Measurements from ENCODE around the gene ATCAY. TPM values are rescaled to one million over a fixed set of nuclear protein-coding genes. Genes with fewer than 3 reads are reported as not detected.

The ATCAY gene, protein sequence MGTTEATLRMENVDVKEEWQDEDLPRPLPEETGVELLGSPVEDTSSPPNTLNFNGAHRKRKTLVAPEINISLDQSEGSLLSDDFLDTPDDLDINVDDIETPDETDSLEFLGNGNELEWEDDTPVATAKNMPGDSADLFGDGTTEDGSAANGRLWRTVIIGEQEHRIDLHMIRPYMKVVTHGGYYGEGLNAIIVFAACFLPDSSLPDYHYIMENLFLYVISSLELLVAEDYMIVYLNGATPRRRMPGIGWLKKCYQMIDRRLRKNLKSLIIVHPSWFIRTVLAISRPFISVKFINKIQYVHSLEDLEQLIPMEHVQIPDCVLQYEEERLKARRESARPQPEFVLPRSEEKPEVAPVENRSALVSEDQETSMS
- not detected in 2 replicates for total RNA-seq (ENCODE audit: low replicate concordance)

GRCh38 chr19:3880471-3881271, at the start of gene ATCAY:
Gene ATCAY (plus strand): TSS chr19:3880685. CDS start chr19:3885768, 5,083 bp downstream.
- no peak within 1 kb of the TSS for H3K4me3 ChIP-seq (ENCODE audit: low read depth, low read length)
- DNase-seq (ENCODE audit: low read depth): no peak
- TF ChIP-seq, protein P1, sequence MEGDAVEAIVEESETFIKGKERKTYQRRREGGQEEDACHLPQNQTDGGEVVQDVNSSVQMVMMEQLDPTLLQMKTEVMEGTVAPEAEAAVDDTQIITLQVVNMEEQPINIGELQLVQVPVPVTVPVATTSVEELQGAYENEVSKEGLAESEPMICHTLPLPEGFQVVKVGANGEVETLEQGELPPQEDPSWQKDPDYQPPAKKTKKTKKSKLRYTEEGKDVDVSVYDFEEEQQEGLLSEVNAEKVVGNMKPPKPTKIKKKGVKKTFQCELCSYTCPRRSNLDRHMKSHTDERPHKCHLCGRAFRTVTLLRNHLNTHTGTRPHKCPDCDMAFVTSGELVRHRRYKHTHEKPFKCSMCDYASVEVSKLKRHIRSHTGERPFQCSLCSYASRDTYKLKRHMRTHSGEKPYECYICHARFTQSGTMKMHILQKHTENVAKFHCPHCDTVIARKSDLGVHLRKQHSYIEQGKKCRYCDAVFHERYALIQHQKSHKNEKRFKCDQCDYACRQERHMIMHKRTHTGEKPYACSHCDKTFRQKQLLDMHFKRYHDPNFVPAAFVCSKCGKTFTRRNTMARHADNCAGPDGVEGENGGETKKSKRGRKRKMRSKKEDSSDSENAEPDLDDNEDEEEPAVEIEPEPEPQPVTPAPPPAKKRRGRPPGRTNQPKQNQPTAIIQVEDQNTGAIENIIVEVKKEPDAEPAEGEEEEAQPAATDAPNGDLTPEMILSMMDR (IDR thresholded peaks at IDR 0.05; ENCODE audit: insufficient read depth, low read length): no peak

- TF ChIP-seq, protein P1 (IDR thresholded peaks at IDR 0.05; ENCODE audit: insufficient read depth, low read length): no peak
- DNase-seq (ENCODE audit: low read depth): no peak
- no peak overlapping the region for H3K4me3 ChIP-seq (ENCODE audit: low read depth, low read length)
Observed at GRCh38 chr19:3831601-3832000, 48.9 kb upstream of the ATCAY start.

DNA sequence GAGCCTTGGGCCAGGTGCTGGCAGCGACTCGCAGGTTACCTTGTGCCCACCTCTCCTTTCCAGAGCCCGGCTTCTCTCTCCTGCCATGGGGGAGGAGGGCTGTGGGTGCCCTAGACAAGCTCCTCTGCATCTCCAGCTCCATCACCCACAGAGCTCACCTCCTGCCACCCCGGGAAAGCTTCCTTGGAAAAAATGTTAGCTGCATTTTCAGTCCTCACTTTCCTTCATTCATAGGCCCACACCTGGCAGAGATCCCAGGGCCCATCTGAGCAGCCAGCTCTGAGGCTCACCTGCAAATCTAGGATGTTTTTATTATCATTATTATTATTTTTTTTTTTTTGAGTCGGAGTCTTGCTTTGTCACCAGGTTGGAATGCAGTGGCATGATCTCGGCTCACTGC, 48.5 kb upstream of the ATCAY start:
- TF ChIP-seq, protein P1 (IDR thresholded peaks at IDR 0.05; ENCODE audit: insufficient read depth, low read length): no peak
- no peak for DNase-seq (ENCODE audit: low read depth)
- no peak overlapping the region for H3K4me3 ChIP-seq (ENCODE audit: low read depth, low read length)

DNA sequence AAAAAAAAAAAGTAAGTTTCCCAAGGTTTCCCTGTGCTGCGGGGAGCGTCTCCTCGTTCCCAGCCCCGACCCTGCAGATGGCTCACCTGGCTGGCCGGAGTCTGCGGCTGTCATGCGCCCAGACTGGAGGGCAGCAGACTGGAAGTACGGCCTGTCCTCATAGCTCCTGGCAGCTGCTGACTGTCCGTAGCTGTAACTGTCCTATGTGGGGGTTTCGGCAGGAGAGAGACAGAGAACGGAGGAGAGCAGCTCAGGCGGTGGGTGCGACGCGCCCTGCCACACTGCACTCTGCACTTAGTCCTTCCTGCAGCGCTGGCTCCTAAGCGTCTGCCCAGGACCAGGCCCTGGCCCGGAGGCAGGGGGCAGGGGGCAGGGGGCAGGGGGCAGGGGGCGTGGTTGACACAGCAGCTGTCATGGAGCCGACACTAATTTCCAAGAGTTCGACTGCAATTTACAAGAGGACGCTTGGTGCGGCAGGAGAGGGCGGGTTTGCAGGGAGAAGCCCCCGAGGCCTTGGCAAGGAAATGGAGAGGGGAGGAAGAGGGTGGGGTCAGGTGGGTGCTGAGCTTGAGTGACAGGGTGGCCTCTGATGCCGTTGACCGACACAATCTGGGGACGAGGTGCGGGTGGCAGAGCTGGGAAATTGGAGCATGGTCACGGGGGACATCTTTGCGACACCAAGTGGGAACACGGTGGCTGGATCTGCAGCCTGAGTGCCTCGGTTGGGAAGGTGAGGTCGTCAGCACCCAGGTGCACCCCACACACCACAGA, 46.7 kb upstream of the ATCAY start:
- no peak for DNase-seq (ENCODE audit: low read depth)
- no peak overlapping the region for H3K4me3 ChIP-seq (ENCODE audit: low read depth, low read length)
- TF ChIP-seq, protein P1 (IDR thresholded peaks at IDR 0.05; ENCODE audit: insufficient read depth, low read length): no peak

- no peak for DNase-seq (ENCODE audit: low read depth)
- no peak overlapping the region for H3K4me3 ChIP-seq (ENCODE audit: low read depth, low read length)
- TF ChIP-seq, protein P1 (IDR thresholded peaks at IDR 0.05; ENCODE audit: insufficient read depth, low read length): no peak
Observed at GRCh38 chr19:3834349-3835054, 46.0 kb upstream of the ATCAY start.

GRCh38 chr19:3835055-3835435, 45.4 kb upstream of the ATCAY start:
- no peak for DNase-seq (ENCODE audit: low read depth)
- H3K4me3 ChIP-seq (ENCODE audit: low read depth, low read length): no peak overlapping the region
- TF ChIP-seq, protein P1 (IDR thresholded peaks at IDR 0.05; ENCODE audit: insufficient read depth, low read length): no peak
